ENCODE results near the gene SREBF1.

The SREBF1 gene

GRCh38 chr17:17795946-17796786, 40.6 kb downstream of the SREBF1 start:
- in situ Hi-C loops (cut with MboI; ENCODE audit: low pct_unique_long_range_greater_than_20kb, low sequenced_read_pairs, unreplicated experiment): no loop called here
- TF ChIP-seq CTCF (IDR thresholded peaks at IDR 0.05; ENCODE audit: extremely low read depth, insufficient read depth, missing control alignments): no peak
- no peak for DNase-seq (ENCODE audit: low spot score)

GRCh38 chr17:17795296-17795695, 41.5 kb downstream of the SREBF1 start:
- in situ Hi-C loops (cut with MboI; ENCODE audit: low pct_unique_long_range_greater_than_20kb, low sequenced_read_pairs, unreplicated experiment): no loop called here
- DNase-seq (ENCODE audit: low spot score): no peak
- TF ChIP-seq CTCF (IDR thresholded peaks at IDR 0.05; ENCODE audit: extremely low read depth, insufficient read depth, missing control alignments): no peak

- TF ChIP-seq CTCF (IDR thresholded peaks at IDR 0.05; ENCODE audit: extremely low read depth, insufficient read depth, missing control alignments): no peak
- DNase-seq (ENCODE audit: low spot score): no peak
- in situ Hi-C loops (cut with MboI; ENCODE audit: low pct_unique_long_range_greater_than_20kb, low sequenced_read_pairs, unreplicated experiment): no loop called here
Measured at GRCh38 chr17:17794382-17794781, 42.4 kb downstream of the SREBF1 start.

- no peak for DNase-seq (ENCODE audit: low spot score)
- no peak for TF ChIP-seq CTCF (IDR thresholded peaks at IDR 0.05; ENCODE audit: extremely low read depth, insufficient read depth, missing control alignments)
- in situ Hi-C loops (cut with MboI; ENCODE audit: low pct_unique_long_range_greater_than_20kb, low sequenced_read_pairs, unreplicated experiment): no loop called here
Measured at GRCh38 chr17:17793378-17794214, 43.2 kb downstream of the SREBF1 start.

GRCh38 chr17:17792551-17793377, 44.0 kb downstream of the SREBF1 start:
- no peak for TF ChIP-seq CTCF (IDR thresholded peaks at IDR 0.05; ENCODE audit: extremely low read depth, insufficient read depth, missing control alignments)
- peak; percentile 74 for DNase-seq (ENCODE audit: low spot score)
- in situ Hi-C loops (cut with MboI; ENCODE audit: low pct_unique_long_range_greater_than_20kb, low sequenced_read_pairs, unreplicated experiment): no loop called here

- in situ Hi-C loops (cut with MboI; ENCODE audit: low pct_unique_long_range_greater_than_20kb, low sequenced_read_pairs, unreplicated experiment): no loop called here
- TF ChIP-seq CTCF (IDR thresholded peaks at IDR 0.05; ENCODE audit: extremely low read depth, insufficient read depth, missing control alignments): no peak
- DNase-seq (ENCODE audit: low spot score): no peak
Measured at GRCh38 chr17:17792037-17792550, 44.7 kb downstream of the SREBF1 start.
